ENCODE data around the gene DIAPH2. TPM values are rescaled to one million over a fixed set of nuclear protein-coding genes. Genes with fewer than 3 reads are reported as not detected.

DIAPH2 gene
- total RNA-seq, 4 donors from 2014 or later = 12.1 to 41.6 (median 29.1) TPM

DNA sequence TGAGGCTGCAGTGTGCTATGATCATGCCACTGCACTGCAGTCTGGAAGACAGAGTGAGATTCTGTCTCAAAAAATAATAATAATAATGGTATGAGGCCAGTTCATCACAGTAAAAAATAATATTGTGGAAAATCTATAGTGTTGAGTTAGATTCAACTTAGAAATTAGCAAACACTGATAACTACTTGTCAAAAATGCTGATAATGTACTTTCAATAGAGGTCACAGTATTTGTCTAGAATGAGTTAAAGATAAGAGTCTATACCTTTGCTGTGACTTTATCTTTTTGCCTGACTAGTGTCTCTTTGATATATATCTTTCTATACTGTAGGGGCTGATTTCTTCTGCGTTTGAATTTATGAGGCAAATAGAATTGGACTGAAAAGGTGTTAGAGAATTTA lies 629.7 kb downstream of the DIAPH2 start:
- no peak overlapping the region for H3K4me3 ChIP-seq
- H3K36me3 ChIP-seq = no peaks in the 10 kb centered on the region
- no peak for DNase-seq
- H3K27ac ChIP-seq = no peak overlapping the region
- intact Hi-C loops (cut with DNase I; ENCODE audit: low total_unique reads) (no loop called here), in situ Hi-C loops (cut with MboI; ENCODE audit: low sequenced_read_pairs in 4 of 4) (no loop called here)
- ATAC-seq = no peak
- no peaks in the 10 kb centered on the region for H3K4me1 ChIP-seq
- no peak for TF ChIP-seq POLR2A (IDR thresholded peaks at IDR 0.05)
- no peak for TF ChIP-seq CTCF (IDR thresholded peaks at IDR 0.05 in 4 of 5, conservative IDR thresholded peaks at IDR 0.05 in 1 of 5)
- no peaks in the 10 kb centered on the region for H3K27me3 ChIP-seq
- no peaks in the 10 kb centered on the region for H3K9me3 ChIP-seq

DNA sequence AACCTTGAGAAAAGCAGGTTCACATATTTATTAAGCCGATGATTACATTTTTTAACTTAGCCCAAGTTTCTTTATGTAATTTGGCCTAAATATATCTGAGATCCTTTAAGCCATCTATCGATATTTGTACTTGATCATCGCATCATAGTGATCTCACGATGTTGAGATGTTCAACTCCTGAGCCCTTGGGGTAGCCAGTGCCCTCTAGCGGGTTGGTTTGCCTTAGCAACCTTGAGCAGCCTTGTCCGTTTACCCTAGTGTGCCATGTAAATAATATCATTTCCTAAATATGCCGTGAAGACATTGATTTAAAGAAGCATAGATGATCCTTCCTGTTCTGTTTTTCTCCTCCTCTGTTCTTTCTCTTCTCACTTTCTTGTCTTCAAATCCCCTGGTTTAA lies 631.3 kb downstream of the DIAPH2 start:
- Histone ChIP-seq H3K27me3 (no peaks in the 10 kb centered on the region), H3K4me3 (no peak overlapping the region), H3K27ac (no peak overlapping the region), H3K4me1 (no peaks in the 10 kb centered on the region), H3K9me3 (no peaks in the 10 kb centered on the region), H3K36me3 (no peaks in the 10 kb centered on the region)
- in situ Hi-C loops (cut with MboI; ENCODE audit: low sequenced_read_pairs in 4 of 4) = no loop called here
- ATAC-seq (no peak), DNase-seq (no peak)
- intact Hi-C loops (cut with DNase I; ENCODE audit: low total_unique reads) = no loop called here
- TF ChIP-seq CTCF (IDR thresholded peaks at IDR 0.05 in 4 of 5, conservative IDR thresholded peaks at IDR 0.05 in 1 of 5) (no peak), POLR2A (IDR thresholded peaks at IDR 0.05) (no peak)

DNA sequence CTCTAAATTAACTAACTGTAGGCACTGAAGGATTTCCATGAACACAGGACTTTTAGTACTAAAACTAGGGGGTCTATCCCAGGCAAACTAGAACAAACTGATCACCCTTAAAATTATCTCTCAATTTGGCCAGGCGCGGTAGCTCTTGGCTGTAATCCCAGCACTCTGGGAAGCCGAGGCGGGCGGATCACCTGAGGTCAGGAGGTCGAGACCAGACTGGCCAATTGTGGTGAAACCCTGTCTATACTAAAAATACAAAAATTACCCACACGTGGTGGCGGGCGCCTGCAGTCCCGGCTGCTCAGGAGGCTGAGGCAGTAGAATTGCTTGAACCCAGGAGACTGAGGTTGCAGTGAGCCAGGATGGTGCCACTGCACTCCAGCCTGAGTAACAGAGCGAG lies 635.7 kb downstream of the DIAPH2 start:
- no peak overlapping the region for H3K4me3 ChIP-seq
- no peaks in the 10 kb centered on the region for H3K36me3 ChIP-seq
- no peak for ATAC-seq
- no peaks in the 10 kb centered on the region for H3K27me3 ChIP-seq
- H3K9me3 ChIP-seq = no peaks in the 10 kb centered on the region
- H3K4me1 ChIP-seq = no peaks in the 10 kb centered on the region
- no peak overlapping the region for H3K27ac ChIP-seq
- in situ Hi-C loops (cut with MboI; ENCODE audit: low sequenced_read_pairs in 4 of 4) = no loop called here
- no peak for TF ChIP-seq CTCF (IDR thresholded peaks at IDR 0.05 in 4 of 5, conservative IDR thresholded peaks at IDR 0.05 in 1 of 5)
- no peak for TF ChIP-seq POLR2A (IDR thresholded peaks at IDR 0.05)
- intact Hi-C loops (cut with DNase I; ENCODE audit: low total_unique reads) = no loop called here
- DNase-seq = no peak

GRCh38 chrX:97322401-97322800 lies 637.8 kb downstream of the DIAPH2 start:
- no peaks in the 10 kb centered on the region for H3K27me3 ChIP-seq
- intact Hi-C loops (cut with DNase I; ENCODE audit: low total_unique reads) (no loop called here), in situ Hi-C loops (cut with MboI; ENCODE audit: low sequenced_read_pairs in 4 of 4) (no loop called here)
- no peaks in the 10 kb centered on the region for H3K9me3 ChIP-seq
- ATAC-seq (no peak), DNase-seq (no peak)
- H3K4me1 ChIP-seq = no peaks in the 10 kb centered on the region
- H3K4me3 ChIP-seq = no peak overlapping the region
- no peak for TF ChIP-seq POLR2A (IDR thresholded peaks at IDR 0.05)
- TF ChIP-seq CTCF (IDR thresholded peaks at IDR 0.05 in 4 of 5, conservative IDR thresholded peaks at IDR 0.05 in 1 of 5) = no peak
- no peak overlapping the region for H3K27ac ChIP-seq
- no peaks in the 10 kb centered on the region for H3K36me3 ChIP-seq

DNA sequence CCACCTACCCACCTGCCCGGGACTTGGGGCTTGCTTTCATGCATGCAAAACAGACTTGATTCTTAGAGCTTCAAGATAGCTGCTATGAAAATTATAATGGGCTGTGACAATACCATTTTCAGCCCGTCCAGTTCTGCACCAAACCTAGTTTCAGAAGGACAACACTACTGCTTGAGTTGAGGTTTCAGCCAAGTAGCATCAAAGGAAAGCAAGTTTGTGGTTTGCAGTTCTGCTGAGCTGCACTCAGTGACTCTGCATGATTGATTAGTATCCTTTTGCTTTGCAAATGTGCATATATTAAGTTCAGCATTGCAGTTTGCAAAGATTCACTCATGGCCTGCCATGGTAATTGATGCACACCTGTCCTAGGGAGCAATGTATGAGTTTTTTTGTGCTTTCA lies 641.8 kb downstream of the DIAPH2 start:
- TF ChIP-seq CTCF (IDR thresholded peaks at IDR 0.05 in 4 of 5, conservative IDR thresholded peaks at IDR 0.05 in 1 of 5) (no peak), POLR2A (IDR thresholded peaks at IDR 0.05) (no peak)
- no peak overlapping the region for H3K27ac ChIP-seq
- DNase-seq = no peak
- no peaks in the 10 kb centered on the region for H3K9me3 ChIP-seq
- H3K4me1 ChIP-seq = no peaks in the 10 kb centered on the region
- no peaks in the 10 kb centered on the region for H3K27me3 ChIP-seq
- H3K4me3 ChIP-seq = no peak overlapping the region
- ATAC-seq = no peak
- intact Hi-C loops (cut with DNase I; ENCODE audit: low total_unique reads) (no loop called here), in situ Hi-C loops (cut with MboI; ENCODE audit: low sequenced_read_pairs in 4 of 4) (no loop called here)
- no peaks in the 10 kb centered on the region for H3K36me3 ChIP-seq
